Measurements from ENCODE around the gene AFF2. TPM values are rescaled to one million over a fixed set of nuclear protein-coding genes. Genes with fewer than 3 reads are reported as not detected.

Gene AFF2
- total RNA-seq, 1 experiment from 2014 or later, result 0.05 TPM

DNA sequence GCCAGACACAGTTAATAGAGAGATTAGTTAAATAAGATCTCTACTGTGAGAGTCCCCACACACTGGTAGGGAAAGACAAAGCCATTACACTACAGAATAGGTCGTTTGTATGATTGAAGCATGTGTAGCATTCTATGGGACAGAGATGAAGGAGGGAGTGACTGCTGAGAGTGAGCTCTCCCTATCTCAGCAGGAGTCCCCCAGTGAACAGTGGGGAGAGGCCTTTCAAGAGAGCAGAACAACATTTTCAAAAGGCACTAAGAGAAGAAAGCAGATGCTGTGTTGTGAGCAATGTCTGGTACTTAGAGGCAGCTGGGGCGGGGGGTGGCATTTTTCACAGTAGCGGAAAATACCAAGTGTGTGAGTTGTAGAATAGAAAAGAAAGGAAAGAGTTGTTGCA lies 413.6 kb downstream of the AFF2 start:
- in situ Hi-C loops (cut with HindIII; ENCODE audit: low pct_unique_long_range_greater_than_20kb, low sequenced_read_pairs), result no loop called here
- DNase-seq (ENCODE audit: low read depth, low spot score), result no peak

DNA sequence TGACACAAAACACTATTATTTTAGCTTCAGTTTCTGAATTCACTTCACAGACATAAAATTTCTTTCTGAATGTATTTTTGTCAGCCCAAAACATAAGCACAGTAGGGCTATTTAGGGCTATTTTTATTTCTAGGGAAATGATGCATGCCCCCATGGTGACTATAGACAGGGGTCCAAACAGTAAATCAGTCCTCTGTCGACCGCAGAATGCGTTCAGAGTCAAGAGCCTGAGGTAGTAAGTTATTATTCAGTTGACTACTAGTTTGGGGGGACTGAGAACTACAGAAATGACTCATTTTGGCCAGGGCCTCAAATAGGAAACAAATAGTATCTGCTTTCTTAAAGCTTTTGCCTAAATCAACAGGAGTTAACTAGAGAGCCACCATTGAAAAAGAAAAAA lies 414.4 kb downstream of the AFF2 start:
- in situ Hi-C loops (cut with HindIII; ENCODE audit: low pct_unique_long_range_greater_than_20kb, low sequenced_read_pairs), result no loop called here
- DNase-seq (ENCODE audit: low read depth, low spot score), result peak; percentile 5

DNA sequence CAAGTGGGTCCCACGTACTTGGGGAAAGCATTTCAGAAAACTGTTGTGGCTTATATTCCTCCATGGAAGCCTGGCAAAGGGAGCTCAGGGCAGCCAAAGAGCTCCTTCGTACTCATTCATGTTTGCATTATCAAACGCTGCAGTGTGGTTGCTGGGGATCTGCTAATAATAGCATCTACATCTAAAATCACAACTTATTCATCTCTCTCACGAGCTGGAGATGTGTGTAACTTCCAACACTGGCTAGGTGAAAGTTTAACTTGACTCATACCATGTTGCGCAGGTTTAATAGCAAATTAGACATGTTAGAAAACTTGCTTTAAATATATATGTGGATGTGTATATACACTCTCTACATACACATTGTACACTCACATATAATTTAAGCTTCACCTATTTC lies 415.1 kb downstream of the AFF2 start:
- in situ Hi-C loops (cut with HindIII; ENCODE audit: low pct_unique_long_range_greater_than_20kb, low sequenced_read_pairs), result no loop called here
- DNase-seq (ENCODE audit: low read depth, low spot score), result no peak

DNA sequence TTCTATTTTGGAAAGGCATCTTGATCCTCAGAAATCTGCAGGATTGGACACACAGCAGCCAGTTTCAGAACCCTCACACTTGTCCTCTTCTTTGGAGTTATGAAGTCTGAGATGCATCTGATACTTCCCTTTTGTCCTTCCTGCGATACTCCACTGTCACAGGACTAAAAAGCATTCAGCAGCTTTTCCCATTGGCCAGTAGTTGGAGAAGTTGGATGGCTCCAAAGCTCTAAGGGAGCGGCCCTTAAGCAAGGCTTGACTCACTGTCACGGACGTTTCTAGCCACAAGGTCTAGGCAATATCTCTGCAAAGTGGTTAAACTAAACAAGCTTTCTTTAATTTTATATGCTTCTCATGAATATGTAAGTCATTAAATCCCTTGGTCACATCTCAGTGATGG lies 417.0 kb downstream of the AFF2 start:
- DNase-seq (ENCODE audit: low read depth, low spot score), result no peak
- in situ Hi-C loops (cut with HindIII; ENCODE audit: low pct_unique_long_range_greater_than_20kb, low sequenced_read_pairs), result no loop called here

DNA sequence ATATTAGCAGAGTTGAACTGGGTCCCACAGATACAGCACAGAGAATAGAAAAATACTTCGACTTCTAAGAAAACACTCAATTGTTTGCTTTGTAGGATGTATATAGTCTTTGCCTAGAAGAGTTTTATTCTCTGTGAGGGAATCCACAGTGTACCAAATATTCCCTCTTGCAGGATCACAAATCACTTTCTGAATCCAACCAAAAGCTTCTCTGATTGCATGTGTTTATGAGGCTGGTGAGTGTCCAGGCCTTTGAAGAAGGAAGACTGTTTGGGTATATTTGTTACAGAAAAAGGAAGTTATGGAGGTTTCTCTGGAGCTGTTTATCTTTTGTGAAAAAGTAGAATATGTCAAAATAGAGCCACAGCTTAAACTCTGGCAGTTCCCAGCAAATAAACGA lies 423.2 kb downstream of the AFF2 start:
- no peak for DNase-seq (ENCODE audit: low read depth, low spot score)
- in situ Hi-C loops (cut with HindIII; ENCODE audit: low pct_unique_long_range_greater_than_20kb, low sequenced_read_pairs), result no loop called here

DNA sequence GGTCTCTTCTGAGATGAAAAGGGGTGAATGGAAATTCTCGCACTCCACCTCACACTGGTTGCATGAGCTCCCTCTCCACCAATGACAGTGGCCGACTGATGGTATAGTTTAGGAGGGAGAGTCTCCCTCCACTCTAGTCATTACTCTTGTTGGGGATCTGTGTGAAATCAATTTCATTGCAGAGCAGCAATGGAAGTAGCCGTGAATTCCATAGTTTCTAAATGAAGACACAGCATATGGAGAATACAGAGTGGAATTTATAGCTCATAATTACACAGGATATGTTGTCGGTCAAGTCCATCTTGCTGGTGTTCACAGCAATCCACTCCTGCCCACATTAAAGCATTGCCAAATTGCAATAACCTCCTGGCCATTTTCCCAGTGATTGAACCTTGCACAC lies 426.0 kb downstream of the AFF2 start:
- DNase-seq (ENCODE audit: low read depth, low spot score), result no peak
- in situ Hi-C loops (cut with HindIII; ENCODE audit: low pct_unique_long_range_greater_than_20kb, low sequenced_read_pairs), result no loop called here

DNA sequence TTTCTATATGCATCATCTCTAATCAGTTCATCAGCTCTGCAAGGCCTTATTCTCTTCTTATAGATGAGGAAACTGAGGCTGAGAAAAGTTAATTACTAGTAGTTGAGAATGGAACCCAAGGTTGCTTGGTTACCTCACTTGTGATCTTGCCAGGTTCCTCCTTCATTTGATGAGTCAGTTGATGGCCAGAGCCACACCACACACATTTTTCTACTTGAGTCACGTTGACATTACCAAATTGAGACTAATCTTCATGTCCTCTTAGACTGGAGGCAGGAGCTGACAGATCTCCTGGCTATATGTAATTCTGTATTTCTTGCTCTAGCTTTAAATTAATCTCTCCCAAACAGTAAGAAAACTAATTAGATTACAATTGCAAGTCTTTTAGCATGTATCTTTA lies 428.4 kb downstream of the AFF2 start:
- no peak for DNase-seq (ENCODE audit: low read depth, low spot score)
- in situ Hi-C loops (cut with HindIII; ENCODE audit: low pct_unique_long_range_greater_than_20kb, low sequenced_read_pairs), result no loop called here

DNA sequence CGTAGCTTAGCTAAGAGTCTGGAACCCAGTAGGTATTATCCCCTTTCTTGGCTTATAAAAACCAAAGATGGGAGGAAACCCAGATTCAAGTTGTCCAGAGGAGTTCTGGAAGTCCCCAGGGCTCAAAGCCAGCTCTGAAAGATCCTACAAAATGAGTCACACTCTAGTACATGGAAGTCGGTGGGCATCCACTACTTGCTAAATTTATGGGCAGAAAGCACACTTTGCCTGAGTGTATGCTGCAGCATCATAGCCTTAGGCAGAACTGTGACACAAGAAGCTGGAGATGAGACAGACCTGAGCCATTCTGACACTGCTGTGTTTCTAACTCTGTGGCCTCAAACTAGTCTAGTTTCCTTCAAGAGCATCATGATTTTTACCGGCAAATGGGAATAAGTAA lies 429.3 kb downstream of the AFF2 start:
- in situ Hi-C loops (cut with HindIII; ENCODE audit: low pct_unique_long_range_greater_than_20kb, low sequenced_read_pairs), result no loop called here
- DNase-seq (ENCODE audit: low read depth, low spot score), result no peak

DNA sequence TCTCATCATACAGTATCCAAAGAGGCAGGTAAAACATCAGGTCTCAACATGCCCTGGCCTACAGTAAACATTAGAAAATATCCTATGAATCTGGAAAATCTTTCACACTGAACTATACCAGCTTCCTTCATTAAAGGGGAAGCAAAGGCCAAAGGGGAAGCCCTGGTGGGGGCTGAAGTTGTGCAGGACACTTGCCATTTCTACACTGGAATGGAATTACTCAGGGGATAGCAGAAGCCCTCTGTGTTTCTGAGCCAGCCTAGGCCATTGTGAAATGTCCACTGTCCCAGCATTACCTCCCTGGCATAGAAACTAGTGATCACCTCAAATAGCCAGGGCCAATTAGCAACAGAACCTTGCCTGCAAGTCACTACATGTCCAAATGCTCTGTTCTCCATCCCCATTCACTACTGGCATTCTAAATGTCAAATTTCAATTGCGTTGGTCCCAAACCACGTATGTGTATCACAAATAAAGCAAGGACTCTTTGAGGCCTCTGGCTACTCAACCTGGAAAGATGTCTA lies 429.9 kb downstream of the AFF2 start:
- no peak for DNase-seq (ENCODE audit: low read depth, low spot score)
- in situ Hi-C loops (cut with HindIII; ENCODE audit: low pct_unique_long_range_greater_than_20kb, low sequenced_read_pairs), result no loop called here

DNA sequence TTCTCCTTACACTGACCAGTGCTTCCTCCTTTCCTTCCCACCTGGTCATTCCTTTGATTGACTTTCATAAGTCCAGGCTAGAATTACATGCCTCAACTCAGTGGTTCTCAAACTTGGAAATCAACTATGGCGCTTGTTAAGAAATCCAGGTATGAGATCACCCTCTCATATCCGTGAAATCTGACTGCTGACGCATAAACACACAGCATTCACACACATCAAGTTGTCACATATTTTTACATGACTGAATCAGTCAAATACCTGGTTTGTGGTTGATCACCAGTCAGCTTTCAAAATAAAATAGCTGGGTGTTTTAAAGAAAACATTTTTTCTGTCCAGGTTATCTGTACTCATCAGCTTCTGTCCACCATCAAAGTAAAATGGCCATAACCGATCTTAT lies 433.5 kb downstream of the AFF2 start:
- in situ Hi-C loops (cut with HindIII; ENCODE audit: low pct_unique_long_range_greater_than_20kb, low sequenced_read_pairs), result no loop called here
- no peak for DNase-seq (ENCODE audit: low read depth, low spot score)

DNA sequence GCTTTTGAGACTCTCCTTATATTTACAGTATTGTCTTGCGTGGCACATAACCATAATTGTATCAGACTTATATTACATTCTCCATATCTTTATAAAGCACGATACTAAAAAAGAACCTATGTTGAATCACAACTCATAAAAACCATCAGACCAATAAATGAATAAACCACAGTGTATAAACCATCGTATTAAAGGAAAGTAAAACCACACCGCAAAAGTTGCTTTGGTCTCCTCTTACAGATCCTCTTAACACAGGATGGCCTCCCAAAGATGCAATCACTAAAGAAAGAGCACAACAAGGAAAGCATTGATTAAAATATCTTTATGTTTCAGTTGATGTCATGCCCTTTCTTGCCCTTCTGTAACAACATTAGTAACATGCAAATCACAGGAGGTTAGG lies 437.9 kb downstream of the AFF2 start:
- DNase-seq (ENCODE audit: low read depth, low spot score), result no peak
- in situ Hi-C loops (cut with HindIII; ENCODE audit: low pct_unique_long_range_greater_than_20kb, low sequenced_read_pairs), result no loop called here

DNA sequence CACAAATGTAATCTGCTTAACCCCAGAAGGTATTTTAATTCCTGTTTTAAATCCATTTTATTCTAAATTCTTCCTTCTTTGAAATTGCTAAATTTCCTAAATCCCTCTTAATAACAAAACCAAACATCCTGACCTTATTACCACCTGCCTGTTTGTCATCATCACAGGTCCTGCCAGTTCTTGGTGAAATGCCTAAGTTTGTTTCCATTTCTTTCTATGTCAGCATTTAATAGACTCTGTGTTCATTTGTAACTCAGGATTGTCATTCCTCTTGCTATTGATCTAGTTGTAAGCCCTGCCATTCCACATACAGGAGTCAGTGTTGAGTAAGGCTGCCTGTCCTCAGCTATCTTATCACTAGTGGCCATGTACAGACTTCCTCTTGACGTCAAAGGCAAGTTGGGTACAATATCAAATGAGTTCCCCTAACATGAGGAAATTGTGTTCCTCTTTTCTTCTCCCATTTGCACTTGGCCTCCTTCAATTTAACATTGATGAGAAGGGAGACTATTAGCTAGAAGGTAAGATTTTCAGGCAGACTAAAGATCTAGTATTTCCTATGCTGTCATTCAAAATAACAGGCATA lies 440.1 kb downstream of the AFF2 start:
- DNase-seq (ENCODE audit: low read depth, low spot score), result no peak
- in situ Hi-C loops (cut with HindIII; ENCODE audit: low pct_unique_long_range_greater_than_20kb, low sequenced_read_pairs), result no loop called here

DNA sequence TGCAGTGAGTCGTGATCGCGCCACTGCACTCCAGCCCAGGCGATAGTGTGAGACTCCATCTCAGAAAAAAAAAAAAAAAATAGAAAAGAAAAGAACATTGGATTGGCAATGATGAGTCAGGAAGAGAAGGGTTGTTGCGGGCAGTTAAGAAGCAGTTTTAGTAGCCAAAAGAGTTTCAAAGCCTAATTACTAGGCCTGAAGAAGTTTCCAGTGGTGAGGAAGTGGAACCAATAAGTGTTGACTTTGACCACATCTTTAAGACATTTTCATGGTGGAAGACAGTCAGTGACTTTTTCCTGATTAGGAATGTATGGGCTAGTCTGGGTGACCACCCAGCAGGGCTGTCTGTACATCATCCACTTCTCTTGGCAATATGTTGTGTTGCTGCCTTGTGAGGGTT lies 442.3 kb downstream of the AFF2 start:
- in situ Hi-C loops (cut with HindIII; ENCODE audit: low pct_unique_long_range_greater_than_20kb, low sequenced_read_pairs), result no loop called here
- DNase-seq (ENCODE audit: low read depth, low spot score), result no peak

DNA sequence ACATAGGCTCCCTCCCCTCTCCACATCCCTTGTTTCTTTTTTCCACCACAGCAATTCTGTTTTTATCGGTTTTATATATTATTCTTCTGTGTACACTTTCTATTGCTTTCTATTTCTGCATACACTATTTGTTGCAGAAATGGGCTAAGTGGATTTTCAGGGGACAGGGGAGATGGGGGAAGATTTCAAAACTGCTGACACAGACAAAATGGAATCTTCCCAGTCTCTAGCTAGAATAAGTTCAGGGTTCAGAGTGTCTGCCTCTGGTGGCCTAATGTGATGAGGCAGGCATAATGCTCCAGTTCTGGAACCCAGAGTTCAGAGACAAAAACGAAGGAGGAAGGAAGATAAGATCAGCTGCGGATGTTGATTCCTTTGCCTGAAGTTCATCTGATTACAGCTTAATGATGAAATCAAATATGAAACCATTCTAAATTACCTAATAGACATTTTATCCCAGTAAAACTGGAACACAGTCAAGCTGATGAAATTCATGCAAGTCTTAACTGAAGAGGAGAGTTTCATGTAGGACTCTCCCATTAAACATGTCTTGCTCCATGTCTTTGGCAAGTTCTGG lies 447.1 kb downstream of the AFF2 start:
- no peak for DNase-seq (ENCODE audit: low read depth, low spot score)

DNA sequence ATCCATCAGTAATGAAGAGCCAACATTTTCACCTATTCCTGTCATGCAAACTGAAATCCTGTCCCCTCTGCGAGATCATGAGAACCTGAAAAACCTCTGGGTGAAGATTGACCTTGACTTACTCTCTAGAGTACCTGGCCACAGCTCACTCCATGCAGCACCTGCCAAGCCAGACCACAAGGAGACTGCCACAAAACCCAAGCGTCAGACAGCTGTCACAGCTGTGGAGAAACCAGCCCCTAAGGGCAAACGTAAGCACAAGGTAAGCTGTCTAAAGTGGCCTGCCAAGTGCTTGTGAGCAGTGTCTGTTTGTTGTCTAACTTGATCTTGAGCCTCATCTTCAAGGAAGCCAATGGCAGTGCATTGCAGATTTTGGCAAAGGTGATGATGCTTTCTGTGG lies 455.9 kb downstream of the AFF2 start:
- in situ Hi-C loops (cut with HindIII; ENCODE audit: low pct_unique_long_range_greater_than_20kb, low sequenced_read_pairs), result no loop called here
- no peak for DNase-seq (ENCODE audit: low read depth, low spot score)

More for the DNA sequence above, 447.1 kb downstream of the AFF2 start:
- in situ Hi-C loops (cut with HindIII; ENCODE audit: low pct_unique_long_range_greater_than_20kb, low sequenced_read_pairs), result no loop called here

DNA sequence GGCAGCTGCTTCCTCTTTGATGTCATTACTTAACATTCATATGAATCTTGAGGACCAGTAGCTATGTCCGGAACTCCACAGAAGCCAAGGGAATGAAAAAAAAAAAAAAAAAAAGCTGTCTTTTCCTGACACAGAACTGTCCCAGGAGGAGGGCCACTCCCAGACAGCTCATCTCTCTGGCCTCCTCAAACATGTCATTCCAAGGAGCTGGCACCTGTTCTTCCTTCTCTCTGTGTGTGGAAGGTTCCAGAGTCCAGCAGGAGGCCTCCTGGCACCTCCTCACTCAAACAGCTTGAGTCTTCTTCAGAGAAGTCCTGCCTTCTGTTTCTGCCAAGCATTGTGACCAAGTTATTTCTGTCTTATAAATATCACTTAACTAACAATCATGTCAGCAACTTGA lies 458.5 kb downstream of the AFF2 start:
- in situ Hi-C loops (cut with HindIII; ENCODE audit: low pct_unique_long_range_greater_than_20kb, low sequenced_read_pairs), result no loop called here
- no peak for DNase-seq (ENCODE audit: low read depth, low spot score)

DNA sequence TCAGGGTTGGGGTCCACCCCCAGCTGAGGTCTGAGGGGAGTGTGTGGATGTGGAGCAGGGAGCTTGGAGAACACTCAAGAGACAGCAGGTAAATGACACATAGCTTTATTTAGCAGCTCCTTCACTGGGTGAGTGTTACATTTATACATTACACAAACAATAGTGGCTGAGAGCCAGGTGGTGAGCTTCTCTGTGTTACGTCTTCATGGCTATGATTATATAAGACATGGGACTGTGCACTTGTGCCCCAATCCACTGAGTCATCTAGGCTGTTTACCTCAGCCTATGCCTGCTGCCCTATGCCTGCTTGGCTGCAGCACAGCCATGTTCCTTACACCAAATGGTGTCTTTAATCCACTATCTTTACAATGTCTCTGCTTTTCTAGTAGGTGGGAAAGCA lies 459.6 kb downstream of the AFF2 start:
- in situ Hi-C loops (cut with HindIII; ENCODE audit: low pct_unique_long_range_greater_than_20kb, low sequenced_read_pairs), result no loop called here
- no peak for DNase-seq (ENCODE audit: low read depth, low spot score)

DNA sequence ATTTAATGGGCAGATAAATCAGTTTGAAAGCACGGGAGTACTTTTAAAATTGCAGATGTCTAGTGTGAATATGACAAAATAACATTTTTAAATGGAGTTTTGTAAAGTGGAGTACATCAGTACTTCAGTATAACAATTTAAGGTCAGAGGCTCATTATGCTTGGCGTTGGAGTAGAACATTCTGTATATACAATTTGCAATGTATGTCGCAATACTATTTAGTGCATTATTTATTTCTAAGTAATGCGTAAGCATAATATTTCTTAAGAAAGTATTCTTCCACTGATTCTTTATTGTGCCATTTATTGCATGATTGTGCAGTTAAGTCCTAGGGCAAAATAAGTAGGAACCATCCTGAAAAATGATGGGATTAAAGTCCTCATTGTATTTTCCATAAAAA lies 461.6 kb downstream of the AFF2 start:
- in situ Hi-C loops (cut with HindIII; ENCODE audit: low pct_unique_long_range_greater_than_20kb, low sequenced_read_pairs), result no loop called here
- DNase-seq (ENCODE audit: low read depth, low spot score), result no peak

DNA sequence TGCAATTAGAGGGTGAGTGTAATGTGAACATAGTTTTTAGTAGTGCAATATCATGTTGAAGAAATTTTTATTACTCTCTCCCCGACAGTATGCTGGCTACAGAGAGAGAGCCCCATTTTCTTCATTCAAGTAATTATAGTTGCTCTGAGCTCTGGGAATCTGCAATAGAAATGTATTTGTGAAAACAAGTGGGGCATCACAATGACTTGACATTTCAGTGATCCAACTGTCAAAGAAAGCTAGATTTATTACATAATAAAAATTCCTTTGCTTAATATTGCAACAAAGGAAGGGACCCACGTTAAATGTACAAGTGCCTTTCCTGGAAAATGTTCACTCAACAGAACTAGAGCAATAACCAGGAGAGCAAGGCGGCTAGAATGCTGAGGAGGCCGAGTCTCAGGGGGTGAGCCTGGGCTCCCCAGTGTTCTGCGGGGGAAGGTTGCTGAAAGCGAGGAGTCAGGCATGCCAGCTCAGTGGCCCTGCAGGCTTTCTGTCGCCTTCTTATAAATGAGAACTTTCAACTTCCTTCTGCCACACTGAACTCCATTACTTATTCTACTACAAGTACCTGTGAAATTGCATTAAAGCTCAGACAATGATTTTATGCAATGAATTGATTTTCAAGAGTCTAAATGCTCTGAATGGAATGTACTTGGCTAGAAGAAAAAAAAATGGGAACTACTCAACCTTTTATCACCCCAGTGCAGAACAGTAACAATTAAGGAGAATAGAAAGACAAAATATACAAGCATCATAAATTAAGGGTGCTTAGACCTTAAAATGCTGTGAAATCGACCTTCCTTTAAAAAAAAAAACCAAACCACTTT lies 476.4 kb downstream of the AFF2 start:
- in situ Hi-C loops (cut with HindIII; ENCODE audit: low pct_unique_long_range_greater_than_20kb, low sequenced_read_pairs), result no loop called here
- no peak for DNase-seq (ENCODE audit: low read depth, low spot score)
